ENCODE measurements around the gene CYGB.

CYGB gene

GRCh38 chr17:76537578-76538280 is at the start of gene CYGB:
Gene CYGB (minus strand): TSS chr17:76537709. CDS start chr17:76537542, 167 bp downstream.
- DNase-seq (ENCODE audit: low read depth, low spot score): no peak

DNA sequence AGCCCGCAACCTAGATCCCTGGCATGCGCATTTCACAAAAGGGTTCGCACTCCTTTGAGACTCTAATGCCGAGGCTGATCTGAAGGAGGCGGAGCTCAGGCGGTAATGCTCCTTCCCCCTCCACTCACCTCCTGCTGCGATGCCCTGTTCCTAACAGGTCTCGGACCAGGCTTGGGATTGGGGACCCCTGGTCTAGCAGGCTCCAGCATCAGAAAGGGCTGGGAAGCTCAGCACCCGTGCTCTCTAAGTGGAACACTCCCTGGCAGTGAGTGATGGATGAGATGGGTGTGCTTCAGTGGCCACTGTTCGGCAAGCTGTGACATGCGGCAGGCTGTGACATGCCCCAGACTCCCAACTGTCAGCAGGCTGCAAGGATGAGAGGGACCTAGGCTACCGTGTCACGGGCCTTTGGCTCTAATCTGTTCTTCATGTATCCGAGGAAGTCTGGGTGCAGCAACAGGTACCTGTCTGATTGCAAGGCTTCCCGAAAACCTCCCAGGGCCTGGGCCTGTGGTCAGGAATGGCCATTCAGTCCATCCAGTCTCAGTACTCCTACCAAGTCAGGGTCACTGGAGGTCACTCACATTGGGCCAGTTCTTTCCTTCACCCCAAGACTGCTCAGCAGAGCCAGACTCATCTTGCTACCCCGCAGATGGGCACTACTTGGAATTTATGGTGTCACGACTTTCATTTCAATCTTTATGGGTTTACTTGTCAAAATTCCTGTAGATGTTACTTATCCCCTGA is 49.4 kb upstream of the CYGB start:
- no peak for DNase-seq (ENCODE audit: low read depth, low spot score)

GRCh38 chr17:76585649-76586593 is 48.4 kb upstream of the CYGB start, which contains the start of gene ST6GALNAC2:
Gene ST6GALNAC2 (minus strand): TSS chr17:76585860. CDS start chr17:76585808, 52 bp downstream.
- DNase-seq (ENCODE audit: low read depth, low spot score): no peak

DNA sequence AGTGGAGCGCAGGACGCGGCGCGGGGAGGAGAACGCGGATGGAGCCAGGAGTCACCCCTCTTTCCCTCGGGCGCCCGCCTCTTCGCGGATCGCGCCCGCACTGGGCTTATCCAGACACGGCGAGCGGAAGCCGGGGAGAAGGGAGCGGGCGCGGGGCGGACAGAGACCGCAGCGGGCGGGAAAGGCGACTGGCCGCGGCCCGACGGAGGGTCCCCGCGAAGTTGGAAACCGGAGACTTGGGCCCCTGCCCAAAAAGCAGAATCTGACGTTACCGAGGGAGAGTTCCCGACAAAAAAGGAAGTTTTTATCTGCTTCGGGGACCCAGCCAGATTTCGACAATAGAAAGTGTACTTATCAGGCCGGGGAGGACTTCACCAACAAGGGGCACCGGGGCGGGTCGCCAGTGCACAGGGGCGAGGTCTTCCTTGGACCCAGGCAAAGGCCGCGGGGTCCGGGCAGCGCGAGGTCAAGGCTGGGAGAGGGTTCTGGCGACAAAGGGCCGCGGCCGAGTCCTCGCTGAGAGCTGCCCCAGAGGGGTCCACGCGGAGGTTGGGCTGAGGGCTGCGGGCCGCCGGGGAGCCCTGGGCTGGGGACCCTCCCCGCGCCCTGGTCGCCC is 47.6 kb upstream of the CYGB start:
- DNase-seq (ENCODE audit: low read depth, low spot score): no peak

DNA sequence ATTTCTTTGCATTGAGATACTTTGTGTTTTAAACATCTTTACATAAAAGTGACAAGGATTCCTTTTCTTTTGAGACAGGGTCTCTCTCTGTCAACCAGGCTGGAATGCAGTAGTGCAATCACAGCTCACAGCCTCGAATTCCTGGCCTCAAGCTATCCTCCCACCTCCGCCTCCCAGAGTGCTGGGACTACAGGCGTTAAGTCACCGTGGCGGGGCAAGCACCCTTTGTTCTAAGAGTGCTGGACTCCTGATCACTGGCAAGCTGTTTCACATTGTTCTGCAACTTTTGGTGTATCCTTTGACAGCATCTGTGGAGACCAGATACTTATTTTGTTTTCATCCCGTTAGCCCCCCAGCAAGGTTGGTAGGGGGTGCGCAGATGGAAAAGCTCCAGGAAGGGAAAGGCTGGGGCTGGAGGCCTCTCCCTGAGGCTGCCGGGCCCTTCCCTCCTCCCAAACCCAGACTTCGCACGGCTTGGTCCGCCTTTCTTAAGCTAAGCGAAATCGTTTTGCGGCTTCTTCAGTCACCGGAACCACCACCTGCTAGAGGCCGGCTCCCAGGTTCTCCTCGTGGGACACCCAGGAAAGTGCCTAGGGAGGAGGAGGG is 47.0 kb upstream of the CYGB start:
- no peak for DNase-seq (ENCODE audit: low read depth, low spot score)

GRCh38 chr17:76582660-76583059 is 45.2 kb upstream of the CYGB start:
- no peak for DNase-seq (ENCODE audit: low read depth, low spot score)

- DNase-seq (ENCODE audit: low read depth, low spot score): no peak
Observed at GRCh38 chr17:76581515-76581914, 44.0 kb upstream of the CYGB start.

- DNase-seq (ENCODE audit: low read depth, low spot score): no peak
Observed at GRCh38 chr17:76579281-76579680, 41.8 kb upstream of the CYGB start.

DNA sequence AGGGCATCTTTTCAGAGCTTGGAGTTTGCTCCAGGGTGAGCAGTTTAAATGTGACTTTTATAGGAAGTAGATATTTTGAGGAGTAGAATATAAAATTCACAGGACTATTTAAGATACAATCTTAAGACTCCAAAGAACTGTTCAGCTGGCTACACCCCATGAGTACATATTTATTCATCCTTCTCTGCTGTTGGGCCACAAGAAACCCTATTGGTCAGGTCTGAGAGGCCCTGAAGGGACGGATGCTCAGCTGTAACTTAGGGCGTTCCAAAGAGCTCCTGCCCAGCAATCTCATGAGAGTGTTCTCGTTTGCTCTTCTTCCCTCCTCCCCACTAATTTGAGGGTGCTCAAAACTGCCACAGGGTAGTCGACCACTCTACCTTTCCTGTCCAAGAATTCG is 40.9 kb upstream of the CYGB start:
- DNase-seq (ENCODE audit: low read depth, low spot score): no peak

DNA sequence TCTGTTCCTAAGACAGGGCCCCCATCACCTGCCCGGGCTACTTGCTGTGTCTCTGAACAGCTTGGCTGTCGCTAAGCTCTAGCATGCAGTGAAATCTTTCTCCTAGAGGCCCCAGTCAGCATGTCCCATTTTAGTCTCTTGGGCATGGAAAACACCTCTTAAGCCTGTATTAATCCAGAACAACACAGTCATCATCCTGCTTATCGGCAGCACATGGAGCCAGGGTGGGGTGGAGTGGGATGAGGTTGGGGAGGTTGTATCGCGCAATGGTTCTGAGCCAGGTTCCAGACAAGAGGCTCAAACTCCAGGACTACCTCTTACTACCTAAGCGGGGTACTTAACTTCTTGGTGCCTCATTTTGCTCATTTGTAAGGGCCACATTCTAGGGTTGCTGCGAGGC is 40.4 kb upstream of the CYGB start:
- DNase-seq (ENCODE audit: low read depth, low spot score): no peak

GRCh38 chr17:76576189-76576588 is 38.7 kb upstream of the CYGB start:
- DNase-seq (ENCODE audit: low read depth, low spot score): no peak

DNA sequence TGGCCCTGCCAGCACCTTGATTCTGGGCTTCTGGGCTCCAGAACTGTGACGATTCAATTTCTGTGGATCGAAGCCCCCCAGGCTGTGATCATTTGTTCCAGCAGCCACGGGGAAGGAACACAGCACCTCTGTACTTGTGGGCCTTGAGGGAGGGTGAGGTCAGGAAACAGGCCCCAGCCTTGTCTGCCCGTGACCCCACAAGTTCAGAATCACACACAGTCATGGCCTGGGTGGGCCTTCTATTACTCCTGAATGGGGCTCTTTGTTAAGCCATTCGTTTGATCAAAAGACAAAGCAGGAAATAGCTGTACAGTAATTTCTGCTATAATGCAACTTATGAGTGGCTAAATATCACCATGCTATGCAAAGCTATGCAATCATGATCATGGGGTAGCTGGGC is 38.1 kb upstream of the CYGB start:
- no peak for DNase-seq (ENCODE audit: low read depth, low spot score)

DNA sequence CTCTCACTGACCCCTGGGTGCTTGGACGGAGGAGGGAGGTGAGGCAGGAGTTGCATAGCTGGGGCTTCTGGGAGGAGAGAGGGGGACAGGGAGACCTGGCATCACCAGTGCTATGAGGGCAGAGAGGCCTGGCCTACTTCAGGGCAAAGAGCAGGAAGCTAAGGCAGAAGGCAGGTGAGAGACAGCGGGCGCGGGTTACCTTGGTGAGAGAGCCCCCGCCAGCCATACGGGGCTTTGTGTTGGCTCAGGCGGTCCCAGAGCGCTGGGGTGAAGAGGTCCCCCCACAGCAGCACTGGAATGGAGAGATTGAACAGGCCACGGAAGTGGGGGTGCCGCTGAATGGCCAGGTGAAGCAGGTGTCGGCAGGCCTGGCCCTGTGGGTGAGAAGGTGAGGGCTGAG is 36.7 kb upstream of the CYGB start:
- no peak for DNase-seq (ENCODE audit: low read depth, low spot score)

DNA sequence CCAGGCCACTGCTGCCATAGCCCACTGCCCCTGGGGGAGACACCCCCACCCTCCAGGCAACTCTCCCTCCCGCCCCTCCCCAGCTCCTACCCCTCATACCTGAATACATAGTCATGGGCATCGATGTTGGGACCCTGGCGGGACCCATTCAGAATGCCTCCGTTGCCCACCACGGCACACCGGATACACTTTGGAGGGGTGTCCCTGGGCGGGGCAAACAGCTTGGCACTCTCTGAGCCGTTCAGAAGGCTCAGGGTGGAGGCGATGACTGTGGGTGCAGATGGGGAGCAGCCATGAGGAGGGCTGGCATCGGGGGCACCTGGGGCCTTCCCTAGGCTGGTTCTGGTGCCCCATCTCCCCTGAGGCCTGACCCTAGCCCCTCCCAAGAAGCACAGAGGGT is 35.6 kb upstream of the CYGB start:
- no peak for DNase-seq (ENCODE audit: low read depth, low spot score)

GRCh38 chr17:76572201-76572910 is 34.8 kb upstream of the CYGB start:
- DNase-seq (ENCODE audit: low read depth, low spot score): no peak

DNA sequence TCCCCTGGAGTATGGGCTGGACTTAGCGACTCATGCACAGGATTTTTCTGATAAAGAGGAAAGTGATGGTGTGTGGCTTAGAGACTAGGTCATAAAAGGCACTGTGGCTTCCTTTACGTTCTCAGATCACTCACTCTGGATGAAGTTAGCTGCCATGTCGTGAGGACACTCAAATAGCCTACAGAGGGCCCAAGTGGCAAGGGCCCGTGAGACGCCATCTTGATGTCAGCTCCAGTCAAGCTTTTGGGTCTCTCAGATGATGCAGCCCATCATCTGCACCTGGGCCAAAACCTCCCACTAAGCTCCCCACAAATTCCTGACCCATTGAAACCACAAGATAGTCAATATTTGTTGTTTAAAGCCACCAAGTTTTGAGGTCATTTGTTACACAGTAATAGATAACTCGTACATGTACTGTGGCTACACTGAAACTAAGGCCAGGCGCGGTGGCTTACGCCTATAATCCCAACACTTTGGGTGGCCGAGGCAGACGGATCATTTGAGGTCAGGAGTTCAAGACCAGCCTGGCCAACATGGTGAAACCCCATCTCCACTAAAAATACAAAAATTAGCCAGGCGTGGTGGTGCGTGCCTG is 33.5 kb upstream of the CYGB start:
- DNase-seq (ENCODE audit: low read depth, low spot score): no peak

GRCh38 chr17:76570457-76570856 is 32.9 kb upstream of the CYGB start:
- no peak for DNase-seq (ENCODE audit: low read depth, low spot score)

DNA sequence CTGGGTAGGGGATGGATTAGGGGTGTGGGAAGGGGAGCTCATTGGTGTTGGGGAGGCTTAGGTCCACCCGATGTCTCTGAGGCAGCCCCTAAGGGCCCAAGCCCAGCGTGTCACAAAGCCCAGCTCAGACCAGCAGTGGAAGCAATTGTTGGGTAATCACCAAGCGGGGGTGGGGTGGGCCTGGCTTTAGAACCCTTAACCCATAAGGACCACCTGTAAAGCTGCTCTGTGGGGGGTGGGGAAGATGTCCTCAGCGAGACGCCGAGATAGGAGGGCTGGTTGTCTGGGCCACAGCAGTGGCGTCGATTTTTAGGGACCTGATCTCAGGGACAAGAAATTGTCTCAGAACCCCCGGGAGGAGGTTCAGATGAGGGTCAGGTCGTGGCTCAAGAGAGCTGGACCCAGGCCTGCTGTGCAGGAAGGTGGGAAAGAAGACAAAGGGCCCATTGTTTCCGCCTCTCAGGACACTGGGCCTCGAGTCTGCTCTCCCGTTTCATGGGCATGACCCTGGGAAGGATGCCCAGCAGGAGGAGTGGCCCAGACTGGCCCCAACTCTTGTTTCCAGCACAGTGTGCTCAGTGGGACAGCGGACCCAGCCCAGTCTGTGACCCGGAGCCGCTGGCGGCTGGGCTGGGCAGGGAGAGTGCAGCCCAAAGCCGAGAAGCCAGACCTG is 32.2 kb upstream of the CYGB start:
- no peak for DNase-seq (ENCODE audit: low read depth, low spot score)

GRCh38 chr17:76568811-76569221 is 31.3 kb upstream of the CYGB start:
- no peak for DNase-seq (ENCODE audit: low read depth, low spot score)

All from smooth muscle cell of the brain vasculature (primary cell).